GM13976 (cell line): ENCODE results near the gene SDK1.

Experiments used
- DNase-seq: peaks from one replicate; pipeline ENCODE4 v3.0.0; 2012; ENCODE audit warnings: low spot score
- in situ Hi-C: fragments of 300-500 bp; cut with MboI; formaldehyde crosslinking; loops from one replicate; pipeline ENCODE4 v1.12.0; 2022; ENCODE audit warnings: low sequenced_read_pairs, mixed read lengths, inconsistent platforms; ENCODE audit not compliant: unreplicated experiment
- TF ChIP-seq, protein P1 (sequence below): IDR thresholded peaks from 2 replicates; pipeline ENCODE4 v1.5.1; 2012; ENCODE audit warnings: borderline replicate concordance, mild to moderate bottlenecking; ENCODE audit not compliant: insufficient read depth; ENCODE audit errors: extremely low read depth, missing control alignments, control extremely low read depth

SDK1 gene

DNA sequence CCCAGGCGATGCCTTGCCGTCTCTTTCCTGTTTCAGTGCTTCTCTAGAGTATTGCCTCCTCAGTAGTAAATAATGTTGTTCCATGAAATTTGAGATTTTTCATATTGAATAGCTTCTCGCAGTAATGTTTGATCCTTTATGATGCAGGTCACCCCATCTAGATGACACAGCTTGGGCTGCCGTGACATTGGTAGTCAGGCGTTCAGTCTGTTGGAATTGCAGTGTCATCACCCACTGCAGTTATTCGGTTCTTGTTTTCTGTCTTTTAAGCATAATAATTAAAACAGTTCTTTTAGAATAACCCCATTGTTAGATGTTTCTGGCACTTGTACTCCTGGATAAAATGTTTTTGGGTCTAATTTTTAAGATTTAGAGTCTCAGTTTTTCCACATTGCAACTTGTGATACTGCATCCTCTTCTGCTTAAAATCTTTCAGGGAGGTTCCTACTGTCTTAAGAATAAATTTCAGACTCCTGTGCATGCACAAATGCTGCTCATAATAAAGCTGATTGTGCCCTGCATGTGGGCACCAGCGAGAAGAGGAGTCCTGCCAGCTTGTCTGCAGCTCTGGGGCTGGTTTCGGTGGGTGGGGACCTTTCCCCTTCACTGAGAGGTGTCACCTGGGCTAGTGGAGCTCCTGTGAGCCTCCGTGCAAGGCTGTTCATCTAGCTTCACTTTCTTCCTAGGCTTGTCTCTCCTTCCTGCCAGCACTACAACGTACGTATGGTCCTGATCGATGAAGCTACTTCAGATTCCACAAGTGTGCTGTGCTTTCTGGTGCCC lies 44.8 kb downstream of the SDK1 start:
- TF ChIP-seq, protein P1, sequence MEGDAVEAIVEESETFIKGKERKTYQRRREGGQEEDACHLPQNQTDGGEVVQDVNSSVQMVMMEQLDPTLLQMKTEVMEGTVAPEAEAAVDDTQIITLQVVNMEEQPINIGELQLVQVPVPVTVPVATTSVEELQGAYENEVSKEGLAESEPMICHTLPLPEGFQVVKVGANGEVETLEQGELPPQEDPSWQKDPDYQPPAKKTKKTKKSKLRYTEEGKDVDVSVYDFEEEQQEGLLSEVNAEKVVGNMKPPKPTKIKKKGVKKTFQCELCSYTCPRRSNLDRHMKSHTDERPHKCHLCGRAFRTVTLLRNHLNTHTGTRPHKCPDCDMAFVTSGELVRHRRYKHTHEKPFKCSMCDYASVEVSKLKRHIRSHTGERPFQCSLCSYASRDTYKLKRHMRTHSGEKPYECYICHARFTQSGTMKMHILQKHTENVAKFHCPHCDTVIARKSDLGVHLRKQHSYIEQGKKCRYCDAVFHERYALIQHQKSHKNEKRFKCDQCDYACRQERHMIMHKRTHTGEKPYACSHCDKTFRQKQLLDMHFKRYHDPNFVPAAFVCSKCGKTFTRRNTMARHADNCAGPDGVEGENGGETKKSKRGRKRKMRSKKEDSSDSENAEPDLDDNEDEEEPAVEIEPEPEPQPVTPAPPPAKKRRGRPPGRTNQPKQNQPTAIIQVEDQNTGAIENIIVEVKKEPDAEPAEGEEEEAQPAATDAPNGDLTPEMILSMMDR: no peak
- DNase-seq: no peak
- in situ Hi-C loops: no loop called here

DNA sequence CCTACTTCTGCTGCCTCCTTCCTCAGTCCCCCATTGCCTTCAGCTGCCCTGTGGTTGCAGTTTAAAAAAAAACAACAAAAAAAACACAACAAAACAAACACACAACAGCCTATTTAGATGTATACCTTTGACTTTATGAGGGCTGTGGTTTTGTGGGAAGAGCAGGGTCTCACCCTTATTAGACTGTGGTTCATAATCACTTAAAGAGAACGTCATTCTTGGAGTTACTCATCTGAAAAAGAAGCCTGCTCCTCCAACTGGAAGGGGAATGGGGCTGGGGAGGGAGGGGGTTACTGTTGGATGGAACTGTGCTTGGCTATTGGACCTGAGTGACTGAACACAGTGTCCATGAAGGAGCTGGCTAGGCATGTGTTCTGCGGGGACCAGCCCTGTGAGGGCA lies 48.1 kb downstream of the SDK1 start:
- in situ Hi-C loops: no loop called here
- DNase-seq: no peak
- TF ChIP-seq, protein P1: no peak

DNA sequence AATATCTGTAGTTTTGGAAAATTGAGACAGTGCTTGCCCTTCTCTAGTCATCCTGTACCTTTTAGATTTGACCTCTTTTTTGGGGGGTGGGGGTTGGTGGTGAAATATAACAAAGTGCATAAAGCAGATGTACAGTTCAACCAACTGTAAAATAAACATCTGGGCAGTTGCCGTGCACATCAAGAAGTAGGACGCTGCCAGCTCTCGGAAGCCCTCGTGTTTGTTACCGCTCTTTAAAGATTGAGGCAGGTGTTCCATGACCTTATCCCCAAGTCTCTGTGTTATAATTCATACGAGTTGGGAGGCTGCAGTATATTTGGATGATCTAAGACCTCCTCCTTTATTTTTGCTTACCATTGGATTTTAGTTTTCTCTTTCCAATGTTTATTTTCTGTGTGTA lies 55.1 kb downstream of the SDK1 start:
- in situ Hi-C loops: no loop called here
- no peak for DNase-seq
- TF ChIP-seq, protein P1: no peak

DNA sequence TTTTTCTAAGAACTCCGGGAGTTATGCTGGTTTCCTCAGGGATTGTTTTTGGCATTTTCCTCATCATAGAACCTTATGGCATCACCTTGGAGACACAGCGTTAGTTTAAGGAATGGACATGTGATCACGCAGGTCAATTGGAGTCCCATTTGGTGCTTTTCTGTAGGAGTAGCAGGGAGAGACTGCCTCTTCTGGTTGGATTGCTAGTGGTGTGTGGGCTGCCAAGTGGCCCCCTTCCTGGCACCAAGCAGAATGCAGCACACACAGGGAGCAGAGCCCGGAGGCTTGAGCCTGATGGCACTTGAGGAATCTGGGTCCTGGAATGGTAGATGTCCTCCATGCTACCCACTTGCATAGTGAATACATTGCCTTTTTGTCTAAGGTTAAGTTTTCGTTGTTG lies 57.9 kb downstream of the SDK1 start:
- TF ChIP-seq, protein P1: no peak
- DNase-seq: no peak
- in situ Hi-C loops: no loop called here

DNA sequence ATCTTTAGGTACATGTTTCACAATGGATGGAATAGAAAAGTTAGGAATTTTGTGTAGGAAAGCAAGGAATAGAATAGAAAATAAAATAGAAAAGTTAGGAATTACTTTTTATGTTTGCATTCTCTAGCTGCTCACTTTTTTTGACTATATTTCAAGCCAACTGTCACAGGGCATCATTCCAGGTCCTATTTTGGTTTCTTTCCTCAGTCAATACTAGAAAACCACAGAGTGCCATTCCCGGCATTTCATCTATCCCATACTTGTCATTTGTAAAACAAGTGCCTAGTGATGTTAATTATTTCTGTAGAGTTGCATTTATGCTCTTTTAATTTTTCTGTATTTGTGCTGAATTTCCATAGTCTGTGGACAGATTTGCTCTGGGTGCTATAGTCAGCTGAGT lies 66.2 kb downstream of the SDK1 start:
- TF ChIP-seq, protein P1: no peak
- no peak for DNase-seq
- in situ Hi-C loops: no loop called here

DNA sequence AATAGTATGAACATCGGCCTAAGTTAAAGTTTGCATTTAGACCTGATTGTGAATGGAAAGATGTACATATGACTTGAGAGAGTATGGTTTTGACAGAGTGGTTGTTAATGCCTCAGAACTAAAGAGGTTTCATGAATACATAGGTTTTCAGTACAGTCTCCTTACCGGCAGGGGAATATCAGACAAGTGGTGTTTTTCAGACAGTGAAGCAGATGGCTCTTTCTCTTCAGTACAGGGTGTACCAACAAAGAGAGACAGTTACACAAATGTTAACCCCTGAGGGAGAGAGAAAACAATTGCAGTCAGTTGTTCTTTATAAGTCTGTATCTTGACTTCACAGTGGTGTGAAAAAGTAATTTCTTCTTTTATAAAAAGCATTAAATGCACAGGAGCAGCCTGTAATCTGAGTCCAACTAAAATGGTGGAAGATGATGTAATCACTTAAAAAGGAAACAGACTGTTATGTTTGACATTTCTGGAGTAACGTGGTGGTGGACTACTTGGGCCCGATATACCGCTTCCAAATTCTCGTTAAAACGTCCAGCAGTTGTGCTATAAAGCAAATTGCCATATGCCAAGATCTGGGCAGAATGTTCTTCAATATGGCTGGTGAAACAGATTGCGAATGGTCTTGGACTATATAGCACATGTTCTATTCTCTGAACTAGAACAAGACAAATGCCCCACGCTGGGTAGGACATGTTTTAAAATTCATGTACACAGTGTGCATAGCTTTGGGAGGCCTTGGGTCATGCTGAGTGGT lies 69.2 kb downstream of the SDK1 start:
- in situ Hi-C loops: no loop called here
- TF ChIP-seq, protein P1: no peak

More for the DNA sequence above, 69.2 kb downstream of the SDK1 start:
- no peak for DNase-seq
